ENCODE measurements around the gene CBX7. TPM values are rescaled to one million over a fixed set of nuclear protein-coding genes. Genes with fewer than 3 reads are reported as not detected.

The CBX7 gene
- total RNA-seq, 1 donor, result 10.0 TPM

- no peak for DNase-seq (ENCODE audit: low read depth in 2 of 3, low spot score in 2 of 3)
These were observed 24.0 kb downstream of the CBX7 start for GRCh38 chr22:39128508-39128907.

DNA sequence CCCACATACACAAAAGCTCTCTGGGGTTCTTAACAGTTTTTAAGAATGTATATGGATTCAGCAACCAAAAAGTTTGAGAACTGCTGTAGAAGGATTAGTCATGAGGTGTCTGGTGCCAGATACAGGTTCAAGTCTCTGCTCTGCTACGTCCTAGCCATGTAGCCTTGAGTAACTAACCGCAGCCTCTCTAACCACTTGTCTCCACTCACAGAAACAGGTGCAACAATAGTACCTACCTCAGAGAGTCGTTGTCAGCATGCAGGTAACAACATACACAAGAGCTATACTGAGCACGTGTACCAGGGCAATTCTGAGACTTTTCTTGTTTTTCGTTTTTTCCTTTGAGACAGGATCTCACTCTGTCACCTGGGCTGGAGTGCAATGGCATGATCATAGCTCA, 26.9 kb downstream of the CBX7 start:
- DNase-seq (ENCODE audit: low read depth in 2 of 3, low spot score in 2 of 3), result no peak

DNA sequence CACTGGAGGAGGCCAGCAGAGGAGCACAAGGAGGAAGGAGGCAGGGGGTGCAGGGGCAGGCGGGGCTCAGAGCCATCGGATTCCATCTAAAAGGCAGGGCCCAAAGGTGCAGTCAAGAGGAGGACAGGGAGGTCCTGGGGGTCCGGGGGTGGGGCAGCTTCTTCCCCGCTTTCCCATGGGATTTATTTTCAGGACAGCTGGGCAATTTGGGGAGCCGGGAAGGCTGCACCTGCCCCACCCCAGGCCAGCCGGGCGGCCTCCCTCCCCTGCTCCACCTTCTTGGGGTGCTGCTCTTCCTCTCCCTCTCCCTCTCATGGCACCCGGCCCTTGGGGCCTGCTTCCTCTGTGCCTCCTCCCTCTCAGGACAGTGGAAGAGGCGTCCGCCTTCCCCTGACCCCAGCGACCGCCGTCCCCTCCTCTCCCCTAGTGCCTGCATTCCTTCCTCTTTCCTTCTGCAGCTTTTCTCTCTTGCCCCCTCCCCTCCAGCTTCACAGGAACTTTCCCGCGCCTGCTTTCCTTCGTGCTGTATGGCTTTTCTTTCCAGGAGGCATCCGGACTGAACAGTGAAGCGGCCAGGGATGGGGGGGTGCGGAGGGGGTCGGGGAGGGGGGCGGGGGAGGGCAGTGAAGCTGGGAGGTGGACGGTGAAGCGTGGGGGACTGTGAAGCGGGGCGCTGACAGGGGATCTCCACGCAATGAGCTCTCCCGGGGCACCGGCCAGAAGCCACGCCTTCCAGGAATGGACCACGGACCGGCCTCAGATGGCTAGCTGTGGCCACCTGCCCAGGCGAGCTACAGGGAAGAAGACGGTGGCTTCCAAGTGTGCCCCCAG, 28.5 kb downstream of the CBX7 start:
- no peak for DNase-seq (ENCODE audit: low read depth in 2 of 3, low spot score in 2 of 3)

DNA sequence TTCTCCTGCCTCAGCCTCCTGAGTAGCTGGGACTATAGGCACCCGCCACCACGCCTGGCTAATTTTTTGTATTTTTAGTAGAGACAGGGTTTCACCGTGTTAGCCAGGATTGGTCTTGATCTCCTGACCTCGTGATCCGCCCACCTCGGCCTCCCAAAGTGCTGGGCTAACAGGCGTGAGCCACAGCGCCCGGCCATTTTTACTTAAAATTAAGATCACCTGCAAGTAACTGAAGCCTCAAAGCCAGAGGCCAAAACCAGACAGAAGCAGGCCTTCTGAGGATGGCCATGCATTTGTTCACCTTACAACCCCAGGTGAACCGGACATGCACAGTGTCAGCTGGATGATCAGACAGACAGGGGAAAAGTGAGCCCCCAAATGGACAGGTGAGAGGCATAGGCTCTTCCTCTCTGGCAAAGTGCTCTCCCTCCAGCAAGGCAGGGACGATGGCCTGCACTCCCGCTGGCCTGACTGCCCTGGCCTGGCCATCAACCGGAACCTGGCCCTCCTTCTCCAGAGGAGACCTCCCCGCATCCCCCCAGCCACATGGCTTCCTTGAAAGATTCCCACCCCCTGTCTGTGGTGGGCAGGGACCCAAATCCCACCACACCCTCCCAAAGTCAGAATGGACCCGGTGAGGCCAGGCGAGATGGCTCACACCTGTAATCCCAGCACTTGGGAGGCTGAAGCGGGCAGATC, 29.6 kb downstream of the CBX7 start:
- no peak for DNase-seq (ENCODE audit: low read depth in 2 of 3, low spot score in 2 of 3)

DNA sequence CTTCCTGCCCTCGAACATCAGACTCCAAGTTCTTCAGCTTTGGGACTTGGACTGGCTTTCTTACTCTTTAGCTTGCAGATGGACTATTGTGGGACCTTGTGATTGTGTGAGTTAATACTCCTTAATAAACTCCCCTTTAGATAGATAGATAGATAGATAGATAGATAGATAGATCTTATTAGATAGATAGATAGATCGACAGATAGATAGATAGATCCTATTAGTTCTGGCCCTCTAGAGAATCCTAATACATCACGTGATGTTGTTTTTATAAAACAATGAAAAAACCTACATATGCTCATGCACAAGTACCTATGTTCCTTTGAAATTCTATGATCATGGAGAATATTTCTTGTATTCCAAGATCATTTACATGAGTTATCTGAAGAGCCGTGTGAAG, 31.5 kb downstream of the CBX7 start:
- no peak for DNase-seq (ENCODE audit: low read depth in 2 of 3, low spot score in 2 of 3)

- DNase-seq (ENCODE audit: low read depth in 2 of 3, low spot score in 2 of 3), result peak in 2 of 3 donors; percentile 33 to 49
These were observed 34.8 kb downstream of the CBX7 start for GRCh38 chr22:39117585-39118191.

GRCh38 chr22:39115977-39116621, 36.4 kb downstream of the CBX7 start:
- no peak for DNase-seq (ENCODE audit: low read depth in 2 of 3, low spot score in 2 of 3)

DNA sequence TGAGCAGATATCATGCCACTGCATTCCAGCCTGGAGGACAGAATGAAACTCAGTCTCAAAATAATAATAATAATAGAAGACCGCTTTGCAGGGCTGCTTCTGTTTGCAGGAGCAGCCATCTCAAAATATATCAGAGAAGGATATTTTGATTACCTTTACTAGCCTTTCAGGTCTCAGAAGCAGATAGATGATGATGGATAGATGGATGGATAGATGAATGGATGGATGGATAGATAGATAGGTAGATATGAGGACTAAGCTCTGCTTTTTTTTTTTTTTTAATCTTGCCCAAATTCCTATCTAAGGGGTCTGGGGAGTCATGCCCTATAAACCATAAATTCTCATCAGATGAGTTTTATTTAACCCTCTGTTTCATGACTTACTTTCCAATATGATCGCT, 36.9 kb downstream of the CBX7 start:
- DNase-seq (ENCODE audit: low read depth in 2 of 3, low spot score in 2 of 3), result no peak

DNA sequence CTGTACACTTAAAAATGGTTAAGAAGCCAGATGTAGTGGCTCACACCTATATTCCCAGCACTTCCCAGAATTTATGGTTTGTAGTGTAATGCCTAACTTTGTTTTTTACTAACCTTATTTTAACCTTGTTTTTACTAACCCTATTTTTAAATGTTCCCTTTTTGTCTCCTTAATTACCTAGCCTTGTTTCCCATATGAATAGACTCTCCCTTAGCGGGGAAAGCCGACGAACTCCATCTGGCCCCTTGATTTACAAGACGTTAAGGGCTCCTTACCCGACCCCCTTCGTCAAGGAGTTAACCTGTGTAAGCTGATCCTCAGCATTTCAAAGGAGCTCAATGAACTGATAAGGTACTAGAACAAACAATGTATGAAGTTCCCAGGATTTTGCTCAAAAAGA, 38.4 kb downstream of the CBX7 start:
- no peak for DNase-seq (ENCODE audit: low read depth in 2 of 3, low spot score in 2 of 3)

GRCh38 chr22:39110631-39111561, 41.6 kb downstream of the CBX7 start:
- DNase-seq (ENCODE audit: low read depth in 2 of 3, low spot score in 2 of 3), result peak in 2 of 3 donors; percentile 66 to 83

GRCh38 chr22:39109361-39109760, 43.1 kb downstream of the CBX7 start:
- peak in 1 of 3 donors; percentile 57 for DNase-seq (ENCODE audit: low read depth in 2 of 3, low spot score in 2 of 3)

- no peak for DNase-seq (ENCODE audit: low read depth in 2 of 3, low spot score in 2 of 3)
These were observed 44.0 kb downstream of the CBX7 start for GRCh38 chr22:39108487-39108886.

DNA sequence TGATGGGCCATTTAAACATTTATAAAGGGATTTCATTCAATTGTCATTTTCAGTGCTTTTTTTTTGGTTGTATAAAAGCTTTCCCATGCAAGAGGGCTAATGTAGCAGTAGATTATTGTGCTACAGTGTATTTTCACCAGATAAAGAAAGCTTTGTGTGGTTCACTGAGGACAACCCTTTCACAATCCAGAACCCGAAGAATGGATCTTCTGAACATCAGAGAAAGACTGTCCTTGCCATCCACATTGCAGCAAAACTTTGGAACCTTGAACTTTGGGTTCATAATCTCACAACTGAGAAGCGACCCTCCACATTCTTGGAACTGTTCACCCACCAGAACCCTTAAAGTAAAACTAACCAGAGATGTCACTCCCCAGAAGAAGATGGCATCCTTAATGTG, 46.2 kb downstream of the CBX7 start:
- DNase-seq (ENCODE audit: low read depth in 2 of 3, low spot score in 2 of 3), result no peak

DNA sequence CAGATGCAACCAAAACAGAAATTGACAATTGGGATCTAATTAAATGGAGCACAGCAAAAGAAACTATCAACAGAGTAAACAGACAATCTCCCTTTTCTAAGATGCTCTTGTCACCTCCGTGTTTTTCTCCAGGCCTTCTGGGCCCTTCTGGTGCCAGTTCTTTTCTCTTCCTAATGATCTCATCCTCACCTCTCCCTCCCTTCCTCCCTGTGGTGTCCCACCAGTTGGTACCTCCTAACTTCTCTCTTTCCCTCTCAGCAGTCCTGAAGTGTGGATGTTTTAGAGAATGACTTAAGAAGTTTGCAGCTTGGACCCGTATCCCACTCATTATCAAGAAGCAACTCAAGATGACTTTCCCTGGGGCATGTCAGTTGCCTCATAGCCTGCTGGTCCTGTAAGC, 49.0 kb downstream of the CBX7 start:
- DNase-seq (ENCODE audit: low read depth in 2 of 3, low spot score in 2 of 3), result no peak

GRCh38 chr22:39101226-39101625, 51.3 kb downstream of the CBX7 start:
- DNase-seq (ENCODE audit: low read depth in 2 of 3, low spot score in 2 of 3), result no peak

- no peak for DNase-seq (ENCODE audit: low read depth in 2 of 3, low spot score in 2 of 3)
These were observed 53.9 kb downstream of the CBX7 start for GRCh38 chr22:39098576-39098975.

DNA sequence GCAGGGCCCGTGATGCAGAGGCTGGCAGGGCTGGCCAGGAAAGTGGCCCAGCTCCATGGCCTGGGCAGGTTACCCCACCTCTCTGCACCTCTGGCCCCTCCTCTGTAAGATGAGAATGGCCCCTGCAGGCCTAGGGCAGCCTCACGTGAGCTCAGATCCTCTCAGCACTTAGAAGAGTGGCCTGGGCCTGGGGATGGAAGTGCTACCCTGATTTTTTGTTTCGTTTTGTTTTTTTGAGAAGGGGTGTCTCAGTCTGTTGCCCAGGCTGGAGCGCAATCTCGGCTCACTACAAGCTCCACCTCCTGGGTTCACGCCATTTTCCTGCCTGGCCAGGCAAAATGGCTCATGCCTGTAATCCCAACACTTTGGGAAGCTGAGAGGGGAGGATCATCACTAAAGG, 54.5 kb downstream of the CBX7 start:
- DNase-seq (ENCODE audit: low read depth in 2 of 3, low spot score in 2 of 3), result no peak

DNA sequence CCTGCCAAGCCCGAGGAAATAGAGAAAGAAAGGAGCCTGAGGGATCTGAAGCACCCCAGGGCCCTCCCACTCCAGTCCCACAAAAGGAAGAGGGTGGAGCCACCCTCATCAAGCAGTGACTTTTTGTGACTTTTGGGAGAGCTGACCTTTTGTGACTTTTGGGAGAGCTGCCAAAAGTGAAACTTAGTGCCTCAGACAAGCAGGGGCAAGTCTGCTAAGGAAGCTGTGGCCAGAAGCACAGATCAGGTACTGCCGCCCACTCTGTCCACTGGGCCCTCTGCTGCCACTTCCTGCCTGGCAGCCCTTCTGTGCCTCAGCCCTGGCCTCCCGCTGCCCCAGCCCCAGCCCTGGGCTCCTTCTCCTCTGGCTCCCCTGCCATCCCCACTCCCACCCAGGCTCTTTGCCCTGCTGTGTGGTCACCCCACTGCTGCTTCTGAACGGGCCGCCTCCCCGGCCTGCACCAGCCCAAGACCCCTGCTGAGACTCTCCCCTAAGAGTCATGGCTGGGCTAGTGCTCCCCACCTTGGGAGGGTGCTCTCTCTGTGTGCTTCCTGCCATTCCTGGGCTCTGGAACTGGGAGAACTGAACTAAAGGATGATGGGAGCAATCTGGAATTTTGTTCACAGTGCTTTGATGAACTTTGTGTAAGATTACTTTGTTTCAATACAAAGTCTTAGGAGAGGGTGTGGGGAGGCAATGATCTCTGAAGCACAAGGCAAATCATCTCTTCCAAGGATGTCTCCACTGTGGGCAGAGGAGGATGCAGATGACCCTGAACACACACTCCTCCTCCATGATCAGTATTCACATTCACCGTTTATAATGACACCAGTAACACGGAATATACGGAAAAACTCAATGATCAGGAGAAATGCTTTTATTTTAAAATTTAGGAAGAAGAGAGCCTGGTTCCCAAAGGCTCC, 55.1 kb downstream of the CBX7 start, which contains the start of gene APOBEC3H:
TSS of gene APOBEC3H (plus strand) at position 147 of the 923 bp plus-strand sequence. CDS start 3,035 bp downstream, outside the sequence.
- peak in 2 of 3 donors; percentile 37 to 56 for DNase-seq (ENCODE audit: low read depth in 2 of 3, low spot score in 2 of 3)

DNA sequence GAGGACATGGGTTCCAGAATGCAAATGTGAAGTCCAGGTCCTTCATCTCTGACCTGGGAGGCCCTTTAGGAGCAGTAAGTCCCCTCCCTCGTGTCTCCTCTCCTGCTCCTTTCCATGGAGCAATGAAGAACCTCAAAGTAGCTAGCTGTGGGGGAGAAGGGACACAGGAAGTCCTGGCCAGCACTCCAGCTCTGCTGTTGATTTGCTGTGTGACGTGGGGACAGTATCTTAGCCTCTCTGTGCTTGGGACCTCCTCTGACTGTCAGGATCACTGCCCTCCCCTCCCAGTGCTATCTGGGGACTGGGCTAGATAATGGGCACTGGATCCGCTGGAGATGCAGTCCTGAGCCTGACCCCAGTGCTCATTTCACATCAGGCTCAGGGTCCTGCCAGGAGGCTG, 56.5 kb downstream of the CBX7 start:
- no peak for DNase-seq (ENCODE audit: low read depth in 2 of 3, low spot score in 2 of 3)

Measured in hematopoietic multipotent progenitor cell (in vitro differentiated cells).